NB4 (cell line): Measurements from ENCODE around the gene ARHGAP30.

ENCODE experiments used
- POLR2A ChIP-seq: IDR thresholded peaks from 2 replicates; pipeline ENCODE4 v1.6.1; 2011; ENCODE audit warnings: mild to moderate bottlenecking; ENCODE audit not compliant: insufficient read length; ENCODE audit errors: extremely low read depth
- TF ChIP-seq, protein P1 (sequence below): IDR thresholded peaks from one replicate; pipeline ENCODE4 v1.5.1; 2012; ENCODE audit warnings: low read depth, low read length

DNA sequence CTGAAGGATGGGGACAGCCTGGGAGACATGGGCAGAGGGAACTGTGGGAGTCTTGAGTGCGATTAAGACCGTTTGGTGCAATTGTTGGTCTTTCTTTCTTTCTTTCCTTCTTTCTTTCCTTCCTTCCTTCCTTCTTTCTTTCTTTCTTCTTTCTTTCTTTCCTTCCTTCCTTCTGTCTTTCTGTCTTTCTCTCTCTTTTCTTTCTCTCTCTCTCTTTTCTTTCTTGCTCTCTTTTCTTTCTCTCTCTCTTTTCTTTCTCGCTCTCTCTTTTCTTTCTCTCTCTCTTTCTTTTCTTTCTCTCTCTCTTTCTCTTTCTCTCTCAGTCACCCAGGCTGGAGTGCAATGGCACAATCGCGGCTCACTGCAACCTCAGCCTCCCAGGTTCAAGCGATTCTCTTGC lies 25.5 kb upstream of the ARHGAP30 start:
- TF ChIP-seq, protein P1, sequence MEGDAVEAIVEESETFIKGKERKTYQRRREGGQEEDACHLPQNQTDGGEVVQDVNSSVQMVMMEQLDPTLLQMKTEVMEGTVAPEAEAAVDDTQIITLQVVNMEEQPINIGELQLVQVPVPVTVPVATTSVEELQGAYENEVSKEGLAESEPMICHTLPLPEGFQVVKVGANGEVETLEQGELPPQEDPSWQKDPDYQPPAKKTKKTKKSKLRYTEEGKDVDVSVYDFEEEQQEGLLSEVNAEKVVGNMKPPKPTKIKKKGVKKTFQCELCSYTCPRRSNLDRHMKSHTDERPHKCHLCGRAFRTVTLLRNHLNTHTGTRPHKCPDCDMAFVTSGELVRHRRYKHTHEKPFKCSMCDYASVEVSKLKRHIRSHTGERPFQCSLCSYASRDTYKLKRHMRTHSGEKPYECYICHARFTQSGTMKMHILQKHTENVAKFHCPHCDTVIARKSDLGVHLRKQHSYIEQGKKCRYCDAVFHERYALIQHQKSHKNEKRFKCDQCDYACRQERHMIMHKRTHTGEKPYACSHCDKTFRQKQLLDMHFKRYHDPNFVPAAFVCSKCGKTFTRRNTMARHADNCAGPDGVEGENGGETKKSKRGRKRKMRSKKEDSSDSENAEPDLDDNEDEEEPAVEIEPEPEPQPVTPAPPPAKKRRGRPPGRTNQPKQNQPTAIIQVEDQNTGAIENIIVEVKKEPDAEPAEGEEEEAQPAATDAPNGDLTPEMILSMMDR = no peak
- no peak for TF ChIP-seq POLR2A
